NCI-H1694 (cell line): ENCODE data around the gene SEMA4B.

Source experiments
- DNase-seq: peaks from one replicate; lab custom pipeline; 2025; lab: John Stamatoyannopoulos, UW

SEMA4B gene

GRCh38 chr15:90207252-90207651 is 6.1 kb downstream of the SEMA4B start:
- no peak for DNase-seq

GRCh38 chr15:90208356-90208755 is 7.2 kb downstream of the SEMA4B start:
- DNase-seq, result no peak

- DNase-seq, result no peak
Measured at GRCh38 chr15:90209591-90209990, 8.5 kb downstream of the SEMA4B start.

GRCh38 chr15:90210593-90210992 is 9.5 kb downstream of the SEMA4B start:
- DNase-seq, result no peak

GRCh38 chr15:90211009-90211408 is 9.9 kb downstream of the SEMA4B start:
- DNase-seq, result no peak

GRCh38 chr15:90211440-90212143 is 10.5 kb downstream of the SEMA4B start:
- no peak for DNase-seq

GRCh38 chr15:90212221-90213098 is 11.3 kb downstream of the SEMA4B start:
- no peak for DNase-seq

GRCh38 chr15:90213122-90213817 is 12.1 kb downstream of the SEMA4B start:
- DNase-seq, result no peak

- no peak for DNase-seq
Measured at GRCh38 chr15:90213818-90214204, 12.7 kb downstream of the SEMA4B start.

GRCh38 chr15:90214553-90215196 is 13.5 kb downstream of the SEMA4B start:
- DNase-seq, result no peak

- no peak for DNase-seq
Measured at GRCh38 chr15:90217671-90218394, 16.7 kb downstream of the SEMA4B start.

- peak; percentile 10 for DNase-seq
Measured at GRCh38 chr15:90219421-90220141, 18.5 kb downstream of the SEMA4B start.

GRCh38 chr15:90221246-90221900 is 20.2 kb downstream of the SEMA4B start:
- peak; percentile 21 for DNase-seq

- DNase-seq, result no peak
Measured at GRCh38 chr15:90222547-90222946, 21.4 kb downstream of the SEMA4B start.

GRCh38 chr15:90223441-90224165 is 22.5 kb downstream of the SEMA4B start:
- DNase-seq, result no peak

GRCh38 chr15:90225047-90225446 is 23.9 kb downstream of the SEMA4B start:
- DNase-seq, result no peak

- DNase-seq, result no peak
Measured at GRCh38 chr15:90225504-90226234, 24.5 kb downstream of the SEMA4B start.

- no peak for DNase-seq
Measured at GRCh38 chr15:90227336-90227735, 26.2 kb downstream of the SEMA4B start.
